Hematopoietic multipotent progenitor cell treated with erythropoietin and hydrocortisone succinate and interleukin-3 and kit ligand, for 17 days (in vitro differentiated cells): ENCODE data around the gene CABYR.
A peak's percentile ranks its signal among the peaks of the same experiment; 100 is the strongest.

Source experiments
- DNase-seq: peaks from one replicate; pipeline ENCODE4 v3.0.0-alpha.2; 2015; ENCODE audit warnings: low spot score

Gene CABYR, protein sequence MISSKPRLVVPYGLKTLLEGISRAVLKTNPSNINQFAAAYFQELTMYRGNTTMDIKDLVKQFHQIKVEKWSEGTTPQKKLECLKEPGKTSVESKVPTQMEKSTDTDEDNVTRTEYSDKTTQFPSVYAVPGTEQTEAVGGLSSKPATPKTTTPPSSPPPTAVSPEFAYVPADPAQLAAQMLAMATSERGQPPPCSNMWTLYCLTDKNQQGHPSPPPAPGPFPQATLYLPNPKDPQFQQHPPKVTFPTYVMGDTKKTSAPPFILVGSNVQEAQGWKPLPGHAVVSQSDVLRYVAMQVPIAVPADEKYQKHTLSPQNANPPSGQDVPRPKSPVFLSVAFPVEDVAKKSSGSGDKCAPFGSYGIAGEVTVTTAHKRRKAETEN

GRCh38 chr18:24138789-24139616 lies at the start of gene CABYR:
Gene CABYR, plus strand, starts transcription at chr18:24139062. Its CDS starts 4,053 bp downstream, at chr18:24143115.
- no peak for DNase-seq

DNA sequence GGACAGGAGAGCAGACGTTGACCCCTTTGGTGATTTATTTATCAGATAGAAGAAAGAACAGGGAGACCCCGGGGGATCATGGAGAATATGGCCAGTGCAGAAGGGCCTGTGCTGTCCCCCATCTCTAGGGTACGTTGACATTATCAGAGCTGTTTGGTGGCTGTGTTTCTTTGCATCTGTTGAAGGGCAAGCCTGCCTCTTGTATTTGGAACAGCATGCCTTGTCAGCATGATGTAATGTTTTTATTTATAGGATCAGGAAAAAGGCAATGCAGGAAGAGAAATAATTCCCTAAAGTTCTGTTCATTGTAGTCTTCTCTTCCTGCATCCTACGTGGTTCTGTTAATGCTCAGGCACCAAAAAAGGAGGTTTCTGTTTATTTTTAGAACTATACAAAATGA lies 49.8 kb upstream of the CABYR start:
- DNase-seq, result no peak

GRCh38 chr18:24089515-24090337 lies 49.1 kb upstream of the CABYR start:
- DNase-seq, result no peak

- DNase-seq, result no peak
These were observed 48.0 kb upstream of the CABYR start for GRCh38 chr18:24090876-24091275.

DNA sequence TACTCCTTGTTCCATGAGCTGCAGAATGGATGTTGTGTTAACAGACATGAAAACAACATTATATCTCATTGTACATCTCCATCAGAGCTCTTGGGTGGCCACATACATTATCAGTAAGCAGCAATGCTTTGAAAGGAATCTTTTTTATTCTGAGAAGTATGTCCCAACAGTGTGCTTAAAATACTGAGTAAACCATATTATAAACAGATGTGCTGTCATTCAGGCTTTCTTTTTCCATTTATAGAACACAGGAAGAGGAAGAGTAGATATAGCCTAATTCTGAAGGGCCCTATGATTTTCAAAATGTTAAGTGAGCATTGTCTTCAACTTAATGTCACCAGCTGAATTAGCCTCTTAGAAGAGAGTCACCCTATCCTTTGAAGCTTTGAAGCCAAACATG lies 44.3 kb upstream of the CABYR start:
- DNase-seq, result no peak

- no peak for DNase-seq
These were observed 42.9 kb upstream of the CABYR start for GRCh38 chr18:24095976-24096375.

DNA sequence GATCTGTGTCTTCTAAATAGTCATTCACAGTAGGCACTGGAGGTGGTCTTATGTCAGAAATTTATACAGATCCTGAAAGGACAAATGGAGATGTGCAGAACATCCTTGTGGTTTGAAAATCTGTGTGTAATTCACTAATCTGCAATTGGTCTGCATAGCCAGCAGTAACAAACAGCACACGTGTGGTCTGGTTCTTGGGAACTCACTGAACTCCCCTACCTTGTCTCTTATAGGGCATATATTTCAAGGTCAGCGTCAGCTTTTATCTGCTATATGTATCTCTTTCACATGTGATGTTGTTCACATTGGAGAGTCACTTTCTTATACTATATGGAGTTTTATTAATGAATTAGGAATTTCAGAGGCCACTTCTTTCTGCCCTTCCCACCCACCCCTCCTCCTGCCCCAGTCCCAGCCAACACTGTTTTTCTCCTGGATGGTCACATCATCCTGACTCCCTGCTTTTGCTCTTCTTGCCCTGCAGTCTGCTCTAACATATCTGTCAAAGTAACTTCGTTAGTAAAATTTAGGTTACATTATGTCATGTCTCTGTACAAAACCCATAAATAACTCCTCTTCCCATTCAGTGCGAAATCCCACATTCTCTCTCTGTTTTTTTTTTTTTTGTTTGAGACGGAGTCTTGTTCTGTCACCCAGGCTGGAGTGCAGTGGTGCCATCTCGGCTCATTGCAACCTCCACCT lies 35.4 kb upstream of the CABYR start:
- DNase-seq, result no peak

- DNase-seq, result no peak
These were observed 34.4 kb upstream of the CABYR start for GRCh38 chr18:24104486-24104885.

GRCh38 chr18:24108641-24109040 lies 30.2 kb upstream of the CABYR start:
- no peak for DNase-seq

GRCh38 chr18:24111936-24112335 lies 26.9 kb upstream of the CABYR start:
- DNase-seq, result no peak

DNA sequence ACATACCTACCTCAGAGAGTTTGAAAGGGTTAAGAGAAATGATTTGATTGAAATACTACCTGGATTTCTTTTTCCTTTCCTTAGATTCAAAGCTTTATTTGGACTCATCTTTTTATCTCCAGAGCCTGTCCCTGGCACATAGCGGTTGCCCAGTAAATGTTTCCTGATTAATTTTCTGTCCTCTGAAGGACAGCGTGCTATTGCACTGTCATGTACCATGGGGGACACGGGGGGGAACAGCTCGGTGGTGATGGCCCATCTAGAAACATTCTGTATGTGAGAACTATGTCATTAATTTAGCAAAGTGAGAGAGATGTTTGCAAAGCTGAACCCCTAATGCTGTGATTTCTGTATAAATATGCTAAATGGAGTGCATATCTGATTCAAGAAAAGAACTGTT lies 26.4 kb upstream of the CABYR start:
- no peak for DNase-seq

- no peak for DNase-seq
These were observed 25.8 kb upstream of the CABYR start for GRCh38 chr18:24112874-24113615.

DNA sequence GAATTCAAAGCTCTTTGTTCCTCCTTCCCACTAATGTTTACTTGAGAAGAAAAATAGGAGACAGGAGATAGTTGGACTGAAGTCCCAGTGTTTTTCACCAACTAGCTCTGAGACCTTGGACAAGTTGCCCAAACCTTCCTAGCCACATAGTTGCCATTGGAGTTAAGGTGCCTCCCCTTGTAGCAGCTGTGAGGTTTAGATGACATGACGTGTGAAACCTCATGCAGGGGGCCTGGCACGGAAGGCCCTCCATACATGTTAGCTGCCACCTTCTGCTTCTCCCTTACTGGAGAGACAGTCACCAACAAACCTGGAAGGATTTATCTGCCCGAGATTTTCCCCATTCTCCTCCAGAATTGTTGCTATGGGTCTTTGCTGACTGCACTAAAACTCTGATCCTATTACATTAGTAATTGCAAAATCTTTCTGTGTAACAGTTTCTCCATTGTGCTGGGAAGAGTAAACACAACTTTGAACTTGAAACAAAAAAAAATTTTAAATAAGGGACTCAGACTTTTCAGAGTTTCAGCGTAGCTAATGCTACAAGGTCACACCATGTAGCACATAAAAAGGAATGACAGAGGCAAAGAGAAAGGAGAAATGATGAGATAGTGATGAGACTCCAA lies 23.8 kb upstream of the CABYR start:
- no peak for DNase-seq

DNA sequence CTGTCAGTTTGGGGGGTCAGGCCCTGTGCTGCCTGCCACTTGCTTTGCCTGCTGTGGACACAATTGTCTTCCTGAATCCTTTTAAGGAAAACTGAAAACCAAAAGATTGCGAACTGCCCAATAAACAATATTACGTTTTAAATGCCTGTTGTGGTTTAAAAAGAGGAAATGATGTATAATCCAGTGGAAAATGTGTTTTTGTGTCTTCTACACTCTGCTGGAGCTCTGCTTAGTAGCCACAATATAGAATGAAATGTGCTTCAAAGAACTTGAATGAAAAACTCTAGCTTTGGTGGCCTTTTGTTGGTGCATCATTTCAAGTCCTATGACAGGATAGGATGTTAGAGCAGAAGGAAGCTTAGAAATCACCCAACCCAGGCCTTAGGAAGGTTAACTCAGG lies 23.2 kb upstream of the CABYR start:
- no peak for DNase-seq

- DNase-seq, result peak; percentile 68
These were observed 19.9 kb upstream of the CABYR start for GRCh38 chr18:24118750-24119577.

DNA sequence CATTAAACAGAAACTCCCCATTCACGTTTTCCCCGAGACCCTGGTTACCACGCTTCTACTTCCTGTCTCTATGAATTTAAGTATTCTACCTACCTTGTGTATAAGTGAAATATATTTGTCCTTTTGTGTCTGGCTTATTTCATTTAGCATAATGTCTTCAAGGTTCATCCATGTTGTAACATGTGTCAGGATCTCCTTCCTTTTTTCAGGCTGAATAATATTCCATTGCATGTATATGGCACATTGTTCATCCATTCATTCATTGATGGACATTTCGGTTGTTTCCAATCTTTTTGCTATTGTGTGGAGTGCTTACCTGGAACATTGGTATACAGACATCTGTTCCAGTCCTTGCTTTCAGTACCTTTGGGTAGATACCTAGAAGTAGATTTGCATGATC lies 18.2 kb upstream of the CABYR start:
- DNase-seq, result no peak

DNA sequence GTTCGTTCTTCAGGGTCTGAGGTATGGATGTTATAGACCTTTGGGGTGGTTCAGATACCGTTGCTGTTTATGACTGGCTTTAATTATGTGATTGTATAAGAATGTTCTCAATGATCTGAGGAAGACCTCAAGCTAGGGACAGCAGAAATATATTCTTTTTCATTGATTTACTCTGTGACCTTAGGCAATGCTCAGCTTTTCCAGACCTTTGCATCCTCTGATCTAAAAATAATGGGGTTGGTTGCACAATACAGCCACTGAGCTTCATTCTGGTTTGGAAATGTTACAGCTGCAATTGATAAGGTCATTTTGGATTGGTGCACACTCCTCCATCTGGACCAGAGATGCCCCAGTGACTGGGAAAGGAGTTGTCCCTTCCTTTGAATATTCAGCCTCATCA lies 17.2 kb upstream of the CABYR start:
- DNase-seq, result no peak

GRCh38 chr18:24126155-24126961 lies 12.5 kb upstream of the CABYR start:
- no peak for DNase-seq

DNA sequence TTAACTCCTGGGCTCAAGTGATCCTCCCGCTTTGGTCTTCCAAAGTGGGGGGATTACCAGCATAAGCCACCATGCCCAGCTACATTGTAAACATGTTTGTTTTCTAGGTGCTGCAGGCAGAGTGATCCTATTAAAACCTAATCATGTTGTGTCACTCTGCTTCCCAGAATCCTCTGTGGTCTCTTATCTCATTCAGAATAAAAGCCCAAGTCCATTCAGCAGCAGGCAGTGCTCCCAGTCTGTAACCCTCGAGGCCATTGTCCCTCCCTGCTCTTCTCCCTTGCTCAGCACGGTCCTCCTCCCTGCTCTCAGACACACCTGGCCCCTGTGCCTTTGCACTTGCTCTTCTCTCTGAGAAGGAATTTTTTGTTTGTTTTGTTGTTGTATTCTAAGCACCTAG lies 11.1 kb upstream of the CABYR start:
- no peak for DNase-seq
